HepG2 (cell line): ENCODE data around the gene PPP4R1. TPM values are rescaled to one million over a fixed set of nuclear protein-coding genes. Genes with fewer than 3 reads are reported as not detected.

Experiments used
- ARID2 ChIP-seq: sonication (generic); formaldehyde crosslinking; IDR thresholded peaks from 2 replicates; pipeline ENCODE4 v1.8.1; 2022; ENCODE audit warnings: mild to moderate bottlenecking, missing genetic modification reagents, borderline replicate concordance
- DMAP1 ChIP-seq: IDR thresholded peaks from 2 replicates; pipeline ENCODE4 v1.6.1; 2016
- DR1 ChIP-seq: sonication (generic); formaldehyde crosslinking; IDR thresholded peaks from 2 replicates; pipeline ENCODE4 v1.8.0; 2021; ENCODE audit warnings: mild to moderate bottlenecking, missing genetic modification reagents, inconsistent platforms
- ESRRA ChIP-seq: sonication (generic); formaldehyde crosslinking; IDR thresholded peaks from 2 replicates; pipeline ENCODE4 v1.5.1; 2020; ENCODE audit warnings: mild to moderate bottlenecking, low read depth, missing genetic modification reagents
- FOXJ3 ChIP-seq: sonication (generic); formaldehyde crosslinking; IDR thresholded peaks from 2 replicates; pipeline ENCODE4 v1.4.0; 2020; ENCODE audit warnings: missing genetic modification reagents, mild to moderate bottlenecking, borderline replicate concordance
- MIER3 ChIP-seq: IDR thresholded peaks from 2 replicates; pipeline ENCODE4 v1.6.1; 2016; ENCODE audit warnings: missing compliant biosample characterization, borderline replicate concordance
- SNRNP70 ChIP-seq: fragments of 200-400 bp; formaldehyde crosslinking; IDR thresholded peaks from 2 replicates; pipeline ENCODE4 v1.6.1; 2017; ENCODE audit warnings: mild to moderate bottlenecking, low read depth, low read length, moderate library complexity
- STAT5B ChIP-seq: sonication (generic); formaldehyde crosslinking; IDR thresholded peaks from 2 replicates; pipeline ENCODE4 v1.4.0; 2020; ENCODE audit warnings: missing genetic modification reagents
- ZBTB7A ChIP-seq: sonication (generic); formaldehyde crosslinking; IDR thresholded peaks from 2 replicates; pipeline ENCODE4 v1.8.0; 2022; ENCODE audit warnings: mild to moderate bottlenecking, missing genetic modification reagents
- ZNF564 ChIP-seq: sonication (generic); formaldehyde crosslinking; IDR thresholded peaks from 2 replicates; pipeline ENCODE4 v1.8.1; 2023; ENCODE audit warnings: mild to moderate bottlenecking, missing genetic modification reagents
- ZNF678 ChIP-seq: sonication (generic); formaldehyde crosslinking; IDR thresholded peaks from 2 replicates; pipeline ENCODE4 v1.4.0; 2020; ENCODE audit warnings: mild to moderate bottlenecking, missing genetic modification reagents
- ZNF777 ChIP-seq: sonication (generic); formaldehyde crosslinking; IDR thresholded peaks from 2 replicates; pipeline ENCODE4 v1.4.0; 2020; ENCODE audit warnings: missing genetic modification reagents
- polyA plus RNA-seq, 8 experiments: library from polyadenylated mRNA; depleted of rRNA in 3 of 8; stranded (reverse) in 7 of 8; unstranded in 1 of 8; fragments of >200 nt; fragmentation: Illumina TruSeq in 4 of 8; extraction: Trizol in 4 of 8; gene quantifications; 2 replicates each; pipeline versions ENCODE4 v1.2.1 to v1.2.3, GENCODE V29; 2011 to 2016; ENCODE audit warnings: low read depth in 4 of 8, missing spikeins in 1 of 8, mixed read lengths in 1 of 8; ENCODE audit not compliant: insufficient read depth in 1 of 8
- total RNA-seq, 5 experiments: library from RNA; depleted of rRNA; stranded (reverse); fragments of >200 nt; fragmentation: Illumina TruSeq; extraction: Trizol; gene quantifications; 2 replicates each; pipeline ENCODE4 v1.2.3, GENCODE V29; 2016; ENCODE audit warnings: low read depth in 1 of 5
- TF ChIP-seq, protein P1 (sequence below): sonication (generic); formaldehyde crosslinking; conservative IDR thresholded peaks from 2 replicates; pipeline ENCODE4 v1.4.0; 2020; ENCODE audit warnings: missing genetic modification reagents
- TF ChIP-seq, protein P2 (sequence below): sonication (generic); formaldehyde crosslinking; conservative IDR thresholded peaks from 2 replicates; pipeline ENCODE4 v1.4.0; 2020; ENCODE audit warnings: mild to moderate bottlenecking, missing genetic modification reagents, moderate library complexity
- TF ChIP-seq, protein P3 (sequence below): sonication (generic); formaldehyde crosslinking; IDR thresholded peaks from 2 replicates; pipeline ENCODE4 v1.4.0; 2020; ENCODE audit warnings: mild to moderate bottlenecking, missing genetic modification reagents, borderline replicate concordance
- TF ChIP-seq, protein P4 (sequence below), 2 experiments: sonication (generic) in 1 of 2; formaldehyde crosslinking in 1 of 2; IDR thresholded peaks; 2 replicates each; pipeline versions ENCODE4 v1.4.0 to v1.6.1; 2018 to 2020; ENCODE audit warnings: missing genetic modification reagents in 2 of 2, borderline replicate concordance in 1 of 2, low read depth in 1 of 2, mild to moderate bottlenecking in 1 of 2, missing biosample characterization in 1 of 2
- TF ChIP-seq, protein P5 (sequence below): sonication (generic); formaldehyde crosslinking; IDR thresholded peaks from 2 replicates; pipeline ENCODE4 v1.8.0; 2022; ENCODE audit warnings: mild to moderate bottlenecking, missing genetic modification reagents, borderline replicate concordance

Gene PPP4R1
- total and polyA plus RNA-seq, 2 of the 13 experiments (the other 11 are each of a cell fraction or from before 2014, with no cell fraction given): 66.5 to 72.4 TPM

DNA sequence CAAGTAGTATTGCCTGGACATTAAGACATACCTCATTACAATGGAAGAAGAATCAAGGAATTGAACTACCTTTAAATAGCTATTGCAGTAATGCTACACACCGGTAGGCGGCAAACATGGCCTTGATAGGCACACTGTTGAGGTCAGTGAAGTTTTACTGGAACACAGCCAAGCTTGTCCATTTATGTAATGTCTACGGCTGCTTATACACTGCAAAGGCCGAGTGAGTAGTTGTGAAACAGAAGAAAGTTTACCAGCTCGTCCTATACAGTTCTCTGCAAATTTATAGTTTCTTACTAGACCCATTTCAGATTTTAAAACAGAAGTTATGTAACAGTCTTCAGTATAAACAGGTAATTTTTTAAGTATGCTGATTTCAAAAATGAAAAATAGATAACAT lies 38.8 kb downstream of the PPP4R1 start (continued):
- TF ChIP-seq, protein P1, sequence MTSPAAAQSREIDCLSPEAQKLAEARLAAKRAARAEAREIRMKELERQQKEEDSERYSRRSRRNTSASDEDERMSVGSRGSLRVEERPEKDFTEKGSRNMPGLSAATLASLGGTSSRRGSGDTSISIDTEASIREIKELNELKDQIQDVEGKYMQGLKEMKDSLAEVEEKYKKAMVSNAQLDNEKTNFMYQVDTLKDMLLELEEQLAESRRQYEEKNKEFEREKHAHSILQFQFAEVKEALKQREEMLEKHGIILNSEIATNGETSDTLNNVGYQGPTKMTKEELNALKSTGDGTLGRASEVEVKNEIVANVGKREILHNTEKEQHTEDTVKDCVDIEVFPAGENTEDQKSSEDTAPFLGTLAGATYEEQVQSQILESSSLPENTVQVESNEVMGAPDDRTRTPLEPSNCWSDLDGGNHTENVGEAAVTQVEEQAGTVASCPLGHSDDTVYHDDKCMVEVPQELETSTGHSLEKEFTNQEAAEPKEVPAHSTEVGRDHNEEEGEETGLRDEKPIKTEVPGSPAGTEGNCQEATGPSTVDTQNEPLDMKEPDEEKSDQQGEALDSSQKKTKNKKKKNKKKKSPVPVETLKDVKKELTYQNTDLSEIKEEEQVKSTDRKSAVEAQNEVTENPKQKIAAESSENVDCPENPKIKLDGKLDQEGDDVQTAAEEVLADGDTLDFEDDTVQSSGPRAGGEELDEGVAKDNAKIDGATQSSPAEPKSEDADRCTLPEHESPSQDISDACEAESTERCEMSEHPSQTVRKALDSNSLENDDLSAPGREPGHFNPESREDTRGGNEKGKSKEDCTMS (CRISPR knock-in tag): no peak
- TF ChIP-seq, protein P2, sequence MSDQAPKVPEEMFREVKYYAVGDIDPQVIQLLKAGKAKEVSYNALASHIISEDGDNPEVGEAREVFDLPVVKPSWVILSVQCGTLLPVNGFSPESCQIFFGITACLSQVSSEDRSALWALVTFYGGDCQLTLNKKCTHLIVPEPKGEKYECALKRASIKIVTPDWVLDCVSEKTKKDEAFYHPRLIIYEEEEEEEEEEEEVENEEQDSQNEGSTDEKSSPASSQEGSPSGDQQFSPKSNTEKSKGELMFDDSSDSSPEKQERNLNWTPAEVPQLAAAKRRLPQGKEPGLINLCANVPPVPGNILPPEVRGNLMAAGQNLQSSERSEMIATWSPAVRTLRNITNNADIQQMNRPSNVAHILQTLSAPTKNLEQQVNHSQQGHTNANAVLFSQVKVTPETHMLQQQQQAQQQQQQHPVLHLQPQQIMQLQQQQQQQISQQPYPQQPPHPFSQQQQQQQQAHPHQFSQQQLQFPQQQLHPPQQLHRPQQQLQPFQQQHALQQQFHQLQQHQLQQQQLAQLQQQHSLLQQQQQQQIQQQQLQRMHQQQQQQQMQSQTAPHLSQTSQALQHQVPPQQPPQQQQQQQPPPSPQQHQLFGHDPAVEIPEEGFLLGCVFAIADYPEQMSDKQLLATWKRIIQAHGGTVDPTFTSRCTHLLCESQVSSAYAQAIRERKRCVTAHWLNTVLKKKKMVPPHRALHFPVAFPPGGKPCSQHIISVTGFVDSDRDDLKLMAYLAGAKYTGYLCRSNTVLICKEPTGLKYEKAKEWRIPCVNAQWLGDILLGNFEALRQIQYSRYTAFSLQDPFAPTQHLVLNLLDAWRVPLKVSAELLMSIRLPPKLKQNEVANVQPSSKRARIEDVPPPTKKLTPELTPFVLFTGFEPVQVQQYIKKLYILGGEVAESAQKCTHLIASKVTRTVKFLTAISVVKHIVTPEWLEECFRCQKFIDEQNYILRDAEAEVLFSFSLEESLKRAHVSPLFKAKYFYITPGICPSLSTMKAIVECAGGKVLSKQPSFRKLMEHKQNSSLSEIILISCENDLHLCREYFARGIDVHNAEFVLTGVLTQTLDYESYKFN (CRISPR knock-in tag): 0 out of 2 replicates have a peak, but pooled peaks have one; percentile 25
- TF ChIP-seq ZBTB7A (CRISPR knock-in tag): no peak
- no peak for TF ChIP-seq FOXJ3 (CRISPR knock-in tag)
- TF ChIP-seq ZNF777 (CRISPR knock-in tag): no peak
- no peak for TF ChIP-seq ZNF678 (CRISPR knock-in tag)
- TF ChIP-seq SNRNP70: no peak
- TF ChIP-seq DR1 (CRISPR knock-in tag): no peak
- TF ChIP-seq, protein P3, sequence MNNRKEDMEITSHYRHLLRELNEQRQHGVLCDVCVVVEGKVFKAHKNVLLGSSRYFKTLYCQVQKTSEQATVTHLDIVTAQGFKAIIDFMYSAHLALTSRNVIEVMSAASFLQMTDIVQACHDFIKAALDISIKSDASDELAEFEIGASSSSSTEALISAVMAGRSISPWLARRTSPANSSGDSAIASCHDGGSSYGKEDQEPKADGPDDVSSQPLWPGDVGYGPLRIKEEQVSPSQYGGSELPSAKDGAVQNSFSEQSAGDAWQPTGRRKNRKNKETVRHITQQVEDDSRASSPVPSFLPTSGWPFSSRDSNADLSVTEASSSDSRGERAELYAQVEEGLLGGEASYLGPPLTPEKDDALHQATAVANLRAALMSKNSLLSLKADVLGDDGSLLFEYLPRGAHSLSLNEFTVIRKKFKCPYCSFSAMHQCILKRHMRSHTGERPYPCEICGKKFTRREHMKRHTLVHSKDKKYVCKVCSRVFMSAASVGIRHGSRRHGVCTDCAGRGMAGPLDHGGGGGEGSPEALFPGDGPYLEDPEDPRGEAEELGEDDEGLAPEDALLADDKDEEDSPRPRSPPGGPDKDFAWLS (CRISPR knock-in tag): no peak
- peak; percentile 29; the same call in 1 of the 2 replicates for TF ChIP-seq DMAP1 (CRISPR knock-in tag)
- no peak for TF ChIP-seq ARID2
- no peak for TF ChIP-seq STAT5B (CRISPR knock-in tag)
- TF ChIP-seq ZNF564 (CRISPR knock-in tag): no peak
- TF ChIP-seq ESRRA (CRISPR knock-in tag): peak; percentile 40; the same call in 1 of the 2 replicates
- TF ChIP-seq MIER3 (CRISPR knock-in tag): peak; percentile 63; the same call in 1 of the 2 replicates
- TF ChIP-seq, protein P4, sequence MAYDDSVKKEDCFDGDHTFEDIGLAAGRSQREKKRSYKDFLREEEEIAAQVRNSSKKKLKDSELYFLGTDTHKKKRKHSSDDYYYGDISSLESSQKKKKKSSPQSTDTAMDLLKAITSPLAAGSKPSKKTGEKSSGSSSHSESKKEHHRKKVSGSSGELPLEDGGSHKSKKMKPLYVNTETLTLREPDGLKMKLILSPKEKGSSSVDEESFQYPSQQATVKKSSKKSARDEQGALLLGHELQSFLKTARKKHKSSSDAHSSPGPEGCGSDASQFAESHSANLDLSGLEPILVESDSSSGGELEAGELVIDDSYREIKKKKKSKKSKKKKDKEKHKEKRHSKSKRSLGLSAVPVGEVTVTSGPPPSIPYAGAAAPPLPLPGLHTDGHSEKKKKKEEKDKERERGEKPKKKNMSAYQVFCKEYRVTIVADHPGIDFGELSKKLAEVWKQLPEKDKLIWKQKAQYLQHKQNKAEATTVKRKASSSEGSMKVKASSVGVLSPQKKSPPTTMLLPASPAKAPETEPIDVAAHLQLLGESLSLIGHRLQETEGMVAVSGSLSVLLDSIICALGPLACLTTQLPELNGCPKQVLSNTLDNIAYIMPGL (CRISPR knock-in tag; IDR thresholded peaks at IDR 0.05; ENCODE audit: borderline replicate concordance in 1 of 2, low read depth in 1 of 2): peak in 1 of 2 experiments; percentile 85; a peak in 1 of 4 replicates
- TF ChIP-seq, protein P5, sequence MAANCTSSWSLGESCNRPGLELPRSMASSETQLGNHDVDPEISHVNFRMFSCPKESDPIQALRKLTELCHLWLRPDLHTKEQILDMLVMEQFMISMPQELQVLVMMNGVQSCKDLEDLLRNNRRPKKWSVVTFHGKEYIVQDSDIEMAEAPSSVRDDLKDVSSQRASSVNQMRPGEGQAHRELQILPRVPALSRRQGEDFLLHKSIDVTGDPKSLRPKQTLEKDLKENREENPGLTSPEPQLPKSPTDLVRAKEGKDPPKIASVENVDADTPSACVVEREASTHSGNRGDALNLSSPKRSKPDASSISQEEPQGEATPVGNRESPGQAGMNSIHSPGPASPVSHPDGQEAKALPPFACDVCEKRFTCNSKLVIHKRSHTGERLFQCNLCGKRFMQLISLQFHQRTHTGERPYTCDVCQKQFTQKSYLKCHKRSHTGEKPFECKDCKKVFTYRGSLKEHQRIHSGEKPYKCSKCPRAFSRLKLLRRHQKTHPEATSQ (CRISPR knock-in tag): no peak
